Fibroblast of lung (primary cell): Measurements from ENCODE around the gene URI1. TPM values are rescaled to one million over a fixed set of nuclear protein-coding genes. Genes with fewer than 3 reads are reported as not detected.
"Not testable (repeated sequence)": the region's sequence is repeated elsewhere in the genome, so short reads cannot be mapped to it uniquely, and the experiment has no call there.

ENCODE experiments used
- DNase-seq, 2 donors: peaks; one replicate each; pipeline versions ENCODE4 v3.0.0 to v3.0.0-alpha.2; 2010; ENCODE audit warnings: low read depth in 2 of 2
- H2AFZ ChIP-seq: 2 replicates; pipeline ENCODE4 v1.5.1; 2012; ENCODE audit warnings: low read length, control low read depth, inconsistent platforms
- H3K27ac ChIP-seq: 2 replicates; pipeline ENCODE4 v1.5.1; 2011; ENCODE audit warnings: low read length, control low read depth; ENCODE audit not compliant: insufficient read depth
- H3K27me3 ChIP-seq: 2 replicates; pipeline ENCODE4 v1.5.1; 2011; ENCODE audit warnings: mild to moderate bottlenecking, low read length; ENCODE audit not compliant: control insufficient read depth, insufficient read depth
- H3K36me3 ChIP-seq: 2 replicates; pipeline ENCODE4 v1.5.1; 2011; ENCODE audit warnings: low read length; ENCODE audit not compliant: control insufficient read depth, insufficient read depth
- H3K4me1 ChIP-seq: 2 replicates; pipeline ENCODE4 v1.5.1; 2011; ENCODE audit warnings: low read length; ENCODE audit not compliant: control insufficient read depth, insufficient read depth; ENCODE audit errors: extremely low read depth
- H3K4me2 ChIP-seq: 2 replicates; pipeline ENCODE4 v1.5.1; 2011; ENCODE audit warnings: low read length, control low read depth; ENCODE audit not compliant: insufficient read depth; ENCODE audit errors: extremely low read depth
- H3K4me3 ChIP-seq, 4 experiments: fragments of 200-600 bp in 1 of 4; sonication (generic) in 1 of 4; replicated peaks in 1 of 4; 2 replicates each; pipeline ENCODE4 v1.5.1; 2011 to 2016; ENCODE audit warnings: low read length in 4 of 4, low read depth in 3 of 4, mild to moderate bottlenecking in 3 of 4, control low read depth in 2 of 4, inconsistent platforms in 1 of 4, mixed read lengths in 1 of 4; ENCODE audit not compliant: insufficient read depth in 1 of 4; ENCODE audit errors: control extremely low read depth in 1 of 4
- H3K79me2 ChIP-seq: 2 replicates; pipeline ENCODE4 v1.5.1; 2012; ENCODE audit warnings: mild to moderate bottlenecking, low read length, inconsistent platforms; ENCODE audit not compliant: control insufficient read depth, insufficient read depth
- H3K9ac ChIP-seq: 2 replicates; pipeline ENCODE4 v1.5.1; 2011; ENCODE audit warnings: mild to moderate bottlenecking, low read length, control low read depth; ENCODE audit not compliant: insufficient read depth
- H3K9me3 ChIP-seq: 2 replicates; pipeline ENCODE4 v1.5.1; 2012; ENCODE audit warnings: low read depth, low read length; ENCODE audit not compliant: control insufficient read depth, insufficient read depth
- H4K20me1 ChIP-seq: 2 replicates; pipeline ENCODE4 v1.5.1; 2011; ENCODE audit warnings: low read length; ENCODE audit not compliant: control insufficient read depth, insufficient read depth; ENCODE audit errors: extremely low read depth
- EZH2 ChIP-seq: IDR thresholded peaks from 2 replicates; pipeline ENCODE4 v1.5.1; 2012; ENCODE audit warnings: low read length, control low read depth, mild to moderate bottlenecking; ENCODE audit errors: missing control alignments
- polyA plus RNA-seq, 2 donors: library from polyadenylated mRNA; depleted of rRNA in 1 of 2; stranded (reverse) in 1 of 2; unstranded in 1 of 2; fragments of >200 nt; gene quantifications; 2 replicates each; pipeline ENCODE4 v1.2.1, GENCODE V29; 2011 to 2012; ENCODE audit warnings: missing spikeins in 1 of 2
- total RNA-seq: library from RNA; depleted of rRNA; stranded (reverse); fragments of >200 nt; gene quantifications from 2 replicates; pipeline ENCODE4 v1.2.1, GENCODE V29; 2014
- TF ChIP-seq, protein P1 (sequence below), 2 donors: IDR thresholded peaks in 1 of 2; conservative IDR thresholded peaks in 1 of 2; 1 replicate in 1 of 2; 2 replicates in 1 of 2; pipeline ENCODE4 v1.5.1; 2011 to 2012; ENCODE audit warnings: low read length in 2 of 2, control low read depth in 1 of 2, inconsistent platforms in 1 of 2, low read depth in 1 of 2, mild to moderate bottlenecking in 1 of 2

URI1 gene
- total and polyA plus RNA-seq, 2 donors (not counting 1 experiment from before 2014, with no cell fraction given) = 62.6 to 77.4 TPM

DNA sequence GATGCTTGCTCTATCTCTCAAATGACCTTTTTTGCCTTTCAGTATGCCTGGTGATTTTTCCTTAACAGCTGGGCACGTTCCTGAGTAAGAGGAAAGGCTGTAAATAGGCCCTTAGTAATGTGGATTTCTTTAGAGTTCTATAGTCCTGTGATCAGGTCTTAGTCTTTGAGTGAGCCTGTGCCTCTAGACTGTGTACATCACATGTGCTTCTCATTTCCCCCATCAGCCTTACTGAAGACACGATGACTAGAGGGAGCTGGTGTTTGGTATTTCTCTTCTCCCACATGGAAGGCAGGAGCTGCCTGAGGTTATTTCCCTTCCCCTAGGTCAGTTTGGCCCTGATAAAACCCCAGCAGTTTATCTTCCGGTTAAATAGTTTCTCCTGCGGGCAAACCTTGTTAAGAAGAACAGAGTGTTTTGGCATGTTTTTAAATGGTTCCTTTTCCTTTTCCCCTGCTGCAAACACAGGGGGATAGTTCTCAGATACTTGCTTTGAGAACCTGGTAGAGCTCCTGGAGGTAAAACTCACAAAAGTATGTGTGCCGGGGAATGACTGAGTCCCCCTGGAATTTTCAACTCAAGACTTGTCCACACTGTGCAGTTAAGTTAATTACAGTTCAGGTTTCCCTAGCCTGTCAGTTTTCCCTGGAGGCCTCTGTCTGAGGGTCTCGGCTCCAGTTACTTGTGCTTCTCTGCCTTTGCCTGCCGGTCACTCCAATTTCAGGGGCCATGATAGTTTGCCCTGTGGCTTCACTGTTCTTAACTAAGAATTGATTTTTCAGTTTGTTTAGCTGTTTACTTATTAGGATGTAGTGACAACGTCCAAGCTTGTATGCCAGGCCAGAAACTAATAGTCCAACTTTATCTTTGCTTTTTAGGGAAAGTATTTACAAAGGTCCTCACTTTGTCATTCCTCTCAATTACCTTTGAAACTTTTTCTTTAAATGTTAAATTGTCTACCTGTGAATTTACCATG, 94.4 kb downstream of the URI1 start:
- no peaks in the 10 kb centered on the region for H3K36me3 ChIP-seq
- no peaks in the 10 kb centered on the region for H3K9me3 ChIP-seq
- no peak overlapping the region for H3K4me3 ChIP-seq
- H3K79me2 ChIP-seq = no peaks in the 10 kb centered on the region
- TF ChIP-seq, protein P1, sequence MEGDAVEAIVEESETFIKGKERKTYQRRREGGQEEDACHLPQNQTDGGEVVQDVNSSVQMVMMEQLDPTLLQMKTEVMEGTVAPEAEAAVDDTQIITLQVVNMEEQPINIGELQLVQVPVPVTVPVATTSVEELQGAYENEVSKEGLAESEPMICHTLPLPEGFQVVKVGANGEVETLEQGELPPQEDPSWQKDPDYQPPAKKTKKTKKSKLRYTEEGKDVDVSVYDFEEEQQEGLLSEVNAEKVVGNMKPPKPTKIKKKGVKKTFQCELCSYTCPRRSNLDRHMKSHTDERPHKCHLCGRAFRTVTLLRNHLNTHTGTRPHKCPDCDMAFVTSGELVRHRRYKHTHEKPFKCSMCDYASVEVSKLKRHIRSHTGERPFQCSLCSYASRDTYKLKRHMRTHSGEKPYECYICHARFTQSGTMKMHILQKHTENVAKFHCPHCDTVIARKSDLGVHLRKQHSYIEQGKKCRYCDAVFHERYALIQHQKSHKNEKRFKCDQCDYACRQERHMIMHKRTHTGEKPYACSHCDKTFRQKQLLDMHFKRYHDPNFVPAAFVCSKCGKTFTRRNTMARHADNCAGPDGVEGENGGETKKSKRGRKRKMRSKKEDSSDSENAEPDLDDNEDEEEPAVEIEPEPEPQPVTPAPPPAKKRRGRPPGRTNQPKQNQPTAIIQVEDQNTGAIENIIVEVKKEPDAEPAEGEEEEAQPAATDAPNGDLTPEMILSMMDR (conservative IDR thresholded peaks at IDR 0.05 in 1 of 2, IDR thresholded peaks at IDR 0.05 in 1 of 2; ENCODE audit: low read depth in 1 of 2, low read length in 2 of 2) = no peak
- no peak for TF ChIP-seq EZH2
- peak in 1 of 2 donors; percentile 60 for DNase-seq
- H3K27ac ChIP-seq = no peak overlapping the region
- H3K4me1 ChIP-seq = no peaks in the 10 kb centered on the region
- H3K4me2 ChIP-seq = no peak overlapping the region
- H3K9ac ChIP-seq = no peak overlapping the region
- no peaks in the 10 kb centered on the region for H4K20me1 ChIP-seq
- H2AFZ ChIP-seq = no peak overlapping the region
- no peaks in the 10 kb centered on the region for H3K27me3 ChIP-seq

DNA sequence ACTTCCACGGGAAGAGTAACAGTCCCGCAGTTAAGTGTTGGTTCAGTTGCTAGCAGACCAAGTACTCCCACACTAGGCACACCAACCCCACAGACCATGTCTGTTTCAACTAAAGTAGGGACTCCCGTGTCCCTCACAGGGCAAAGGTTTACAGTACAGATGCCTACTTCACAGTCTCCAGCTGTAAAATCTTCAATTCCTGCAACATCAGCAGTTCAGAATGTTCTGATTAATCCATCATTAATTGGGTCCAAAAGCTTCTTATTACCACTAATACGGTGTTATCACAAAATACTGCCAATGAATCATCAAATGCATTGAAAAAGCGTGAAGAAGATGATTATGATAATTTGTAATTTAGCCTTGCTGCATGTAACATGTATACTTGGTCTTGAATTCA, 95.8 kb downstream of the URI1 start:
- no peaks in the 10 kb centered on the region for H4K20me1 ChIP-seq
- H3K79me2 ChIP-seq = no peaks in the 10 kb centered on the region
- no peak overlapping the region for H3K27ac ChIP-seq
- no peak overlapping the region for H3K4me2 ChIP-seq
- no peak overlapping the region for H3K4me3 ChIP-seq
- H3K36me3 ChIP-seq = no peaks in the 10 kb centered on the region
- H2AFZ ChIP-seq = no peak overlapping the region
- DNase-seq = no peak
- no peaks in the 10 kb centered on the region for H3K9me3 ChIP-seq
- TF ChIP-seq EZH2 = no peak
- TF ChIP-seq, protein P1 (conservative IDR thresholded peaks at IDR 0.05 in 1 of 2, IDR thresholded peaks at IDR 0.05 in 1 of 2; ENCODE audit: low read depth in 1 of 2, low read length in 2 of 2) = no peak
- H3K4me1 ChIP-seq = no peaks in the 10 kb centered on the region
- no peak overlapping the region for H3K9ac ChIP-seq
- H3K27me3 ChIP-seq = no peaks in the 10 kb centered on the region

DNA sequence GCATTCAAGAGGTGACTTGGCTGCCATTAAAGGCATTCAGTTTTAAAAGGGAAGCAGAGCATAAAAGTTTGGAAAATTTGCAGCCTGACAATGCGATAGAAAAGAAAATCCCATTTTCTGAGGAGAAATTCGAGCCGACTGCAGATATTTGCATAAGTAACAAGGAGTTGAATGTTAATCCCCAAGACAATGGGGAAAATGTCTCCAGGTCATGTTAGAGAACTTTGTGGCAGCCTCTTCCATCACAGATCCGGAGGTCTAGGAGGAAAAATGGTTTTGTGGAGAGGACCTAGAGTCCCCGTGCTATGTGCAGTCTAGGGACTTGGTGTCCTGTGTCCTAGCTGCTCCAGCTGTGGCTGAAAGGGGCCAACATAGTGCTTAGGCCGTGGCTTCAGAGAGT, 99.9 kb downstream of the URI1 start:
- not testable (repeated sequence) for DNase-seq, H3K36me3 ChIP-seq, H3K4me1 ChIP-seq, H4K20me1 ChIP-seq, H3K27ac ChIP-seq, H3K79me2 ChIP-seq, H3K27me3 ChIP-seq, H3K9me3 ChIP-seq, H3K4me3 ChIP-seq, H2AFZ ChIP-seq, H3K4me2 ChIP-seq, H3K9ac ChIP-seq

- H3K9ac ChIP-seq, H3K27ac ChIP-seq, H3K27me3 ChIP-seq, H3K36me3 ChIP-seq, H3K4me2 ChIP-seq, DNase-seq, H3K9me3 ChIP-seq, H3K4me3 ChIP-seq, H2AFZ ChIP-seq, H4K20me1 ChIP-seq, H3K79me2 ChIP-seq, H3K4me1 ChIP-seq: not testable (repeated sequence)
Observed at GRCh38 chr19:30043008-30043407, 101.0 kb downstream of the URI1 start.
